ENCODE measurements around the gene OR5AP2.

GRCh38 chr11:56659755-56660154, 17.5 kb upstream of the OR5AP2 start:
- no peak for TF ChIP-seq CTCF (conservative IDR thresholded peaks at IDR 0.05; ENCODE audit: low read depth, low read length)
- TF ChIP-seq EZH2 (IDR thresholded peaks at IDR 0.05; ENCODE audit: borderline replicate concordance, low read depth, low read length, poor library complexity, severe bottlenecking), result no peak

All from A673 (cell line).